Glutamatergic neuron (in vitro differentiated cells): ENCODE measurements around the gene SH3BP5L. TPM values are rescaled to one million over a fixed set of nuclear protein-coding genes. Genes with fewer than 3 reads are reported as not detected.

Source experiments
- DNase-seq: peaks from one replicate; pipeline ENCODE4 v3.0.0; 2022
- H3K27ac Mint-ChIP-seq: one replicate; pipeline ENCODE4 v1.8.0; 2020; ENCODE audit warnings: mild to moderate bottlenecking, mixed read lengths, inconsistent platforms; ENCODE audit not compliant: unreplicated experiment
- H3K27me3 Mint-ChIP-seq: one replicate; pipeline ENCODE4 v1.8.0; 2020; ENCODE audit warnings: mild to moderate bottlenecking, moderate library complexity, mixed read lengths, inconsistent platforms; ENCODE audit not compliant: unreplicated experiment
- H3K36me3 Mint-ChIP-seq: one replicate; pipeline ENCODE4 v1.8.0; 2020; ENCODE audit warnings: mild to moderate bottlenecking, mixed read lengths, inconsistent platforms; ENCODE audit not compliant: unreplicated experiment
- H3K4me1 Mint-ChIP-seq: one replicate; pipeline ENCODE4 v1.8.0; 2020; ENCODE audit warnings: mild to moderate bottlenecking, low read depth, mixed read lengths, inconsistent platforms; ENCODE audit not compliant: unreplicated experiment
- H3K4me3 Mint-ChIP-seq: one replicate; pipeline ENCODE4 v1.8.0; 2020; ENCODE audit warnings: mild to moderate bottlenecking, mixed read lengths, inconsistent platforms; ENCODE audit not compliant: unreplicated experiment
- H3K9me3 Mint-ChIP-seq: one replicate; pipeline ENCODE4 v1.8.0; 2020; ENCODE audit warnings: mild to moderate bottlenecking, moderate library complexity, mixed read lengths, inconsistent platforms; ENCODE audit not compliant: unreplicated experiment
- total RNA-seq: library from RNA; stranded (reverse); fragmentation: NEBNext Ultra II Directional; extraction: Animal tissue kit (Norgen Biotek cat#: 25700); gene quantifications from one replicate; pipeline ENCODE4 v1.2.1, GENCODE V29; 2021; ENCODE audit not compliant: unreplicated experiment
- TF ChIP-seq, protein P1 (sequence below): fragments of 200-600 bp; sonication (generic); IDR thresholded peaks from one replicate; pipeline ENCODE4 v1.5.0; 2021; ENCODE audit not compliant: partially characterized antibody, unreplicated experiment

Gene SH3BP5L
- total RNA-seq, 1 donor from 2014 or later: 74.0 TPM

DNA sequence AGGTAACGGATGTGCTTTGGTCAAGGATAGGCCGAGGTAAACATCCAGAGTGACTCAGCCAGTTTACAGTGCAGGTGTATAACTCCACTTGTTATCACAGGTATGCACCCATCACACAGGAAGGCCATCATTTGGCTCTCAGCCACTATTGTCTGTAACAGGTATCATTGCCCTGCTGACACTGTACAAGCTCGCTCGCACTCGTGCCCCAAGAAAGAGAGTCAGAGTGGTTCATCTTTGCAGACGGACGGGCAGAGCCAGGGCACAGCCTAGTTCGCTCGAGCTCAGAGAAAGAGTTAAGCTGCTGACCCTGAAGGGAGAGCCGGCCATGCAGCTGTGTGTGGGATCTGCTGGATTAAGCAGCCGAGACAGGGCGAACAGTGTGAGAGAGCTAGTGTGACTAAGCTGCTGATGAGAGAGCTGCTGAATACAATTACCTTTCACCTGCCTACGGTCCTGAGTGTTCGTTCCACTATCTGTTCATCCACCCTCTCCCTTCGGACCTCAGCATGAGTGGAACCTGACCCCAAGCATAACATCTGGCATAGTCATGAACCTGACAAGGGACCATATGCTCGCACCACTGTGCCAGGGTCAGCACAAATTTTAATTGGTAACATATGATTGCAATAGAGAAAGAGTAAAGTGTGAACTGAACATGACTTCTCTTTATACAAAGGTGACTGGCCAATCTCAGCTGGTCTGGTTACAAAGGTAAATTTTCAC is 43.1 kb downstream of the SH3BP5L start:
- peaks cover 11% of the 10 kb centered on the region for H3K36me3 Mint-ChIP-seq
- H3K27me3 Mint-ChIP-seq: no peaks in the 10 kb centered on the region
- H3K9me3 Mint-ChIP-seq: peaks cover 6% of the 10 kb centered on the region
- no peak overlapping the region for H3K27ac Mint-ChIP-seq
- no peak for DNase-seq
- TF ChIP-seq, protein P1, sequence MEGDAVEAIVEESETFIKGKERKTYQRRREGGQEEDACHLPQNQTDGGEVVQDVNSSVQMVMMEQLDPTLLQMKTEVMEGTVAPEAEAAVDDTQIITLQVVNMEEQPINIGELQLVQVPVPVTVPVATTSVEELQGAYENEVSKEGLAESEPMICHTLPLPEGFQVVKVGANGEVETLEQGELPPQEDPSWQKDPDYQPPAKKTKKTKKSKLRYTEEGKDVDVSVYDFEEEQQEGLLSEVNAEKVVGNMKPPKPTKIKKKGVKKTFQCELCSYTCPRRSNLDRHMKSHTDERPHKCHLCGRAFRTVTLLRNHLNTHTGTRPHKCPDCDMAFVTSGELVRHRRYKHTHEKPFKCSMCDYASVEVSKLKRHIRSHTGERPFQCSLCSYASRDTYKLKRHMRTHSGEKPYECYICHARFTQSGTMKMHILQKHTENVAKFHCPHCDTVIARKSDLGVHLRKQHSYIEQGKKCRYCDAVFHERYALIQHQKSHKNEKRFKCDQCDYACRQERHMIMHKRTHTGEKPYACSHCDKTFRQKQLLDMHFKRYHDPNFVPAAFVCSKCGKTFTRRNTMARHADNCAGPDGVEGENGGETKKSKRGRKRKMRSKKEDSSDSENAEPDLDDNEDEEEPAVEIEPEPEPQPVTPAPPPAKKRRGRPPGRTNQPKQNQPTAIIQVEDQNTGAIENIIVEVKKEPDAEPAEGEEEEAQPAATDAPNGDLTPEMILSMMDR: no peak
- H3K4me3 Mint-ChIP-seq: no peak overlapping the region
- H3K4me1 Mint-ChIP-seq: no peaks in the 10 kb centered on the region

DNA sequence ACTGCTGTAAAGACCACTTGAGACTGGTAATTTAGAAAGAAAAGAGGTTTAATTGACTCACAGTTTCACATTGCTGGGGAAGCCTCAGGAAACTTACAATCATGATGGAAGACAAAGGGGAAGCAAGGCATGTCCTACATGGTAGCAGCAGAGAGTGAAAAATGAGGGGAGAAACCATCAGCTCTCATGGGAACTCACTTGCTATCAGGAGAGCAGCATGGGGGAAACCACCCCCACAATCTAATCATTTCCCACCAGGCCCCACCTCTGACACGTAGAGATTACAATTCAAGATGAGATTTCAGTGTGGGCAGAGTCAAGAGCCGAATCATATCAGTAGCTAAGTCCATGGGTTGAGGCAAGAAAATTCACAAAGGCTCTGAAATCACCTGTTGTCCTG is 46.4 kb downstream of the SH3BP5L start:
- no peak for DNase-seq
- peaks cover 21% of the 10 kb centered on the region for H3K36me3 Mint-ChIP-seq
- H3K27ac Mint-ChIP-seq: no peak overlapping the region
- peaks cover 2% of the 10 kb centered on the region for H3K27me3 Mint-ChIP-seq
- TF ChIP-seq, protein P1: no peak
- no peak overlapping the region for H3K4me3 Mint-ChIP-seq
- no peaks in the 10 kb centered on the region for H3K4me1 Mint-ChIP-seq
- H3K9me3 Mint-ChIP-seq: peaks cover 10% of the 10 kb centered on the region

- H3K4me3 Mint-ChIP-seq: no peak overlapping the region
- peaks cover 21% of the 10 kb centered on the region for H3K36me3 Mint-ChIP-seq
- peaks cover 10% of the 10 kb centered on the region for H3K9me3 Mint-ChIP-seq
- H3K27ac Mint-ChIP-seq: no peak overlapping the region
- H3K27me3 Mint-ChIP-seq: peaks cover 2% of the 10 kb centered on the region
- TF ChIP-seq, protein P1: no peak
- DNase-seq: no peak
- no peaks in the 10 kb centered on the region for H3K4me1 Mint-ChIP-seq
These were observed 46.8 kb downstream of the SH3BP5L start for GRCh38 chr1:248778906-248779305.

DNA sequence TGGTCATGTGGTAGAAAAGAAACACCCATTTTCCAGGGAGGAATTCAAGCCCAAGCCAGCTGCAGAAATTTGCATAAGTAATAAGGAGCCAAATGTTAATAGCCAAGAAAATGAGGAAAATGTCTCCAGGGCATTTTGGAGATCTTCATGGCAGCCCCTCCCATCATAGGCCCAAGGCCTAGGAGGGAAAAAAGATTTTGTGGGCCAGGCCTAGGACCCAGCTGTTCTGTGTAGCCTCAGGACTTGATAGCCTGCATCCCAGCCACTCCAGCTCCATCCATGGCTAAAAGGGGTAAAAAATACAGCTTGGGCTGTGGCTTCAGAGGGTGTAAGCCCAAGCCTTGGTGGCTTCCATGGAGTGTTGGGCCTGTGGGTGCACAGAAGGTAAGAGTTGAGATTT is 48.7 kb downstream of the SH3BP5L start:
- Mint-ChIP-seq H3K36me3 (peaks cover 16% of the 10 kb centered on the region), H3K27ac (no peak overlapping the region), H3K4me3 (no peak overlapping the region), H3K4me1 (no peaks in the 10 kb centered on the region), H3K9me3 (peaks cover 7% of the 10 kb centered on the region), H3K27me3 (peaks cover 2% of the 10 kb centered on the region)
- DNase-seq: no peak
- TF ChIP-seq, protein P1: no peak

- no peaks in the 10 kb centered on the region for H3K4me1 Mint-ChIP-seq
- peaks cover 10% of the 10 kb centered on the region for H3K36me3 Mint-ChIP-seq
- H3K9me3 Mint-ChIP-seq: peaks cover 7% of the 10 kb centered on the region
- no peak overlapping the region for H3K27ac Mint-ChIP-seq
- H3K4me3 Mint-ChIP-seq: no peak overlapping the region
- TF ChIP-seq, protein P1: no peak
- peaks cover 2% of the 10 kb centered on the region for H3K27me3 Mint-ChIP-seq
- DNase-seq: no peak
These were observed 50.3 kb downstream of the SH3BP5L start for GRCh38 chr1:248775441-248775840.
